ENCODE results near the gene DCST1.

Gene DCST1

GRCh38 chr1:155080312-155081228, 46.9 kb downstream of the DCST1 start:
- no peak for TF ChIP-seq CTCF (IDR thresholded peaks at IDR 0.05; ENCODE audit: borderline replicate concordance, insufficient read depth, low read depth, low read length)
- no peak overlapping the region for H3K4me3 ChIP-seq (ENCODE audit: low read depth, low read length)

- H3K4me3 ChIP-seq (ENCODE audit: low read depth, low read length), result peak overlapping the region; percentile 24
- TF ChIP-seq CTCF (IDR thresholded peaks at IDR 0.05; ENCODE audit: borderline replicate concordance, insufficient read depth, low read depth, low read length), result no peak
Observed at GRCh38 chr1:155081472-155082300, 48.1 kb downstream of the DCST1 start.

GRCh38 chr1:155082301-155083051, 48.9 kb downstream of the DCST1 start:
- no peak overlapping the region for H3K4me3 ChIP-seq (ENCODE audit: low read depth, low read length)

GRCh38 chr1:155083052-155083541, 49.5 kb downstream of the DCST1 start:
- no peak for TF ChIP-seq CTCF (IDR thresholded peaks at IDR 0.05; ENCODE audit: borderline replicate concordance, insufficient read depth, low read depth, low read length)
- H3K4me3 ChIP-seq (ENCODE audit: low read depth, low read length), result no peak overlapping the region

More at GRCh38 chr1:155082301-155083051, 48.9 kb downstream of the DCST1 start:
- no peak for TF ChIP-seq CTCF (IDR thresholded peaks at IDR 0.05; ENCODE audit: borderline replicate concordance, insufficient read depth, low read depth, low read length)

GRCh38 chr1:155083865-155084721, 50.5 kb downstream of the DCST1 start:
- no peak for TF ChIP-seq CTCF (IDR thresholded peaks at IDR 0.05; ENCODE audit: borderline replicate concordance, insufficient read depth, low read depth, low read length)
- peak overlapping the region; percentile 88 for H3K4me3 ChIP-seq (ENCODE audit: low read depth, low read length)
